NT2/D1 (cell line): ENCODE results near the gene SYNPO.

Experiments
- SUZ12 ChIP-seq: IDR thresholded peaks from 2 replicates; pipeline ENCODE4 v1.6.1; 2011; ENCODE audit not compliant: insufficient read length, insufficient read depth; ENCODE audit errors: extremely low read depth
- YY1 ChIP-seq: IDR thresholded peaks from 2 replicates; pipeline ENCODE4 v1.6.1; 2011; ENCODE audit not compliant: insufficient read length, insufficient read depth

- TF ChIP-seq YY1 (no peak), SUZ12 (no peak)
Observed at GRCh38 chr5:150665044-150665443, 24.6 kb downstream of the SYNPO start.
